Activated T-helper 17 cell treated with anti-CD3 and anti-CD28 coated beads, Interleukin-2, amount 50 U/mL, for 72 hours (primary cell): ENCODE measurements around the gene INSRR. TPM values are rescaled to one million over a fixed set of nuclear protein-coding genes. Genes with fewer than 3 reads are reported as not detected.
A peak's percentile ranks its signal among the peaks of the same experiment; 100 is the strongest.

Experiments used
- ATAC-seq: fragments of 150-1000 bp; cut with Tn5 transposase; replicated peaks from 2 replicates; pipeline ENCODE4 v1.10.0; 2021; ENCODE audit warnings: mild to moderate bottlenecking, moderate library complexity
- H3K27ac Mint-ChIP-seq: one replicate; pipeline ENCODE4 v1.8.0; 2022; ENCODE audit warnings: mixed read lengths
- H3K27me3 Mint-ChIP-seq: one replicate; pipeline ENCODE4 v1.8.0; 2022; ENCODE audit warnings: mixed read lengths
- H3K36me3 Mint-ChIP-seq: one replicate; pipeline ENCODE4 v1.8.0; 2022; ENCODE audit warnings: low read depth, mild to moderate bottlenecking, mixed read lengths
- H3K4me1 Mint-ChIP-seq: one replicate; pipeline ENCODE4 v1.8.0; 2022; ENCODE audit warnings: mixed read lengths
- H3K4me3 Mint-ChIP-seq: one replicate; pipeline ENCODE4 v1.8.0; 2022; ENCODE audit warnings: mild to moderate bottlenecking, mixed read lengths
- H3K9me3 Mint-ChIP-seq: one replicate; pipeline ENCODE4 v1.8.0; 2022; ENCODE audit warnings: mixed read lengths
- total RNA-seq, 2 donors: library from RNA; stranded (reverse); gene quantifications; one replicate each; pipeline ENCODE4 v1.2.3, GENCODE V29; 2022

Gene INSRR
- total RNA-seq, 2 donors from 2014 or later = 0.04 to 0.66 TPM

GRCh38 chr1:156844102-156844501 lies 14.8 kb downstream of the INSRR start:
- Mint-ChIP-seq H3K27ac (no peak overlapping the region), H3K27me3 (peaks cover 26% of the 10 kb centered on the region), H3K9me3 (no peaks in the 10 kb centered on the region), H3K4me3 (peak overlapping the region; percentile 51), H3K36me3 (no peaks in the 10 kb centered on the region), H3K4me1 (peaks cover 6% of the 10 kb centered on the region)
- no peak for ATAC-seq

GRCh38 chr1:156842618-156843300 lies 16.2 kb downstream of the INSRR start:
- no peak overlapping the region for H3K4me3 Mint-ChIP-seq
- H3K9me3 Mint-ChIP-seq = no peaks in the 10 kb centered on the region
- H3K4me1 Mint-ChIP-seq = peaks cover 3% of the 10 kb centered on the region
- peaks cover 26% of the 10 kb centered on the region for H3K27me3 Mint-ChIP-seq
- no peaks in the 10 kb centered on the region for H3K36me3 Mint-ChIP-seq
- ATAC-seq = no peak
- H3K27ac Mint-ChIP-seq = no peak overlapping the region

GRCh38 chr1:156841295-156841855 lies 17.5 kb downstream of the INSRR start:
- H3K36me3 Mint-ChIP-seq = no peaks in the 10 kb centered on the region
- no peak overlapping the region for H3K4me3 Mint-ChIP-seq
- no peak for ATAC-seq
- H3K27ac Mint-ChIP-seq = no peak overlapping the region
- H3K27me3 Mint-ChIP-seq = peaks cover 23% of the 10 kb centered on the region
- H3K9me3 Mint-ChIP-seq = no peaks in the 10 kb centered on the region
- peaks cover 5% of the 10 kb centered on the region for H3K4me1 Mint-ChIP-seq

DNA sequence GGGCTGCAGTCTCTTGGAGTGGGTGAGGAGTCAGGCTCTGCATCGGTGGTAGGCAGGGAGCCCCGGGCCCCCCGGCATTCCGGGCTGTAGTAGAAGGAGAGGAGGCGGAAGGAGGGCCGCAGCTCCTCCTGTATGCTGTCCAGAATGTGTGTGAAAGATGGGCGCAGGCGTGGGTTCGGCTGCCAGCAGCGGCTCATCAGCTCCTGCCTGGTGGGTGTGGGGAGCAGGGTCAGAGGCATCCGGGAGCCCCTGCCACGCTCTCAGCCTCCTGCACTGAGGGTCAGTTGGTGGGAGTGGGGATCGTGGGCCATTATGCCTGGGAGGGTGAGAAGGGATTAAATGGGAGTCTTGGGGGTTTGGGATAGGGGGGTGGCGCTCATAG lies 18.0 kb downstream of the INSRR start:
- Mint-ChIP-seq H3K27ac (peak overlapping the region; percentile 47), H3K4me3 (no peak overlapping the region), H3K9me3 (no peaks in the 10 kb centered on the region), H3K36me3 (no peaks in the 10 kb centered on the region), H3K4me1 (peaks cover 10% of the 10 kb centered on the region), H3K27me3 (peaks cover 23% of the 10 kb centered on the region)
- ATAC-seq = no peak

- ATAC-seq = no peak
- Mint-ChIP-seq H3K27ac (peak overlapping the region; percentile 47), H3K4me1 (peaks cover 14% of the 10 kb centered on the region), H3K4me3 (no peak overlapping the region), H3K27me3 (peaks cover 23% of the 10 kb centered on the region), H3K36me3 (no peaks in the 10 kb centered on the region), H3K9me3 (no peaks in the 10 kb centered on the region)
Observed at GRCh38 chr1:156840186-156840897, 18.6 kb downstream of the INSRR start.

DNA sequence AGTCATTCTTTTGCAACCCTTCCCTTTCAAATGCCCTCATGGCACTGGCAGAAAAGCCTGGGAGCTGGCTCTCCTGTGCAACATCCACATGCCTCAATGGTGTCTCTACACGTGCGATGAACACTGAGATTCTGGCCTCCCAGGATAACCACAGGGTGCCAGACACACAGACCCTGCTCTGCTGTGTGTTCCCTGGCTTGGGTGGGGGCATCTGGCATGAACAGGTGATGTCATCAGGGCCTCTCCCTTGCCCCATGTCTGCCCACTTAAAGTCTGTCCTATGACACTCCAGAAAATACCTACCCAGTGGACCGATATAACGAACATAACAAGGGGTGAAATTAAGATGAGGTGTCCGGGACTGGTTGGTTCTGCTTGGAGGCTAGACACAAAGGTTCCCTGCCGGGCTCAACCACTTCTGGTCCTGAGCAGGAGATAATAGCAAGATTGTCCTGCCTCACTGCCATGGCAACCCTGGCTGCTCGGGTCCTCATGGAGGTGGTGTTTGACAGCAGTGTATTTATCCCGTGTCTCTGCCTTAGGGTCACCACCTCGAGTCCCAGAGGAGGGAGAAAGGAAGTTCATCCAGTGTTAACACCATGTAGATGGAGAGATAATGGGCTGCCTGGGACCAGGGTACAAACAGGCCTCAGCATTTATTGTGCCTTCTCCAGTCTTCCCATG lies 19.3 kb downstream of the INSRR start:
- H3K27me3 Mint-ChIP-seq = peaks cover 23% of the 10 kb centered on the region
- ATAC-seq = no peak
- H3K36me3 Mint-ChIP-seq = no peaks in the 10 kb centered on the region
- H3K4me3 Mint-ChIP-seq = no peak overlapping the region
- H3K27ac Mint-ChIP-seq = no peak overlapping the region
- H3K4me1 Mint-ChIP-seq = peaks cover 17% of the 10 kb centered on the region
- H3K9me3 Mint-ChIP-seq = no peaks in the 10 kb centered on the region

GRCh38 chr1:156838972-156839371 lies 19.9 kb downstream of the INSRR start:
- Mint-ChIP-seq H3K4me1 (peaks cover 23% of the 10 kb centered on the region), H3K27ac (peak overlapping the region; percentile 49), H3K9me3 (no peaks in the 10 kb centered on the region), H3K36me3 (no peaks in the 10 kb centered on the region), H3K4me3 (no peak overlapping the region), H3K27me3 (peaks cover 20% of the 10 kb centered on the region)
- ATAC-seq = peak; percentile 22

GRCh38 chr1:156836892-156837291 lies 22.0 kb downstream of the INSRR start:
- peaks cover 25% of the 10 kb centered on the region for H3K4me1 Mint-ChIP-seq
- H3K9me3 Mint-ChIP-seq = no peaks in the 10 kb centered on the region
- H3K36me3 Mint-ChIP-seq = no peaks in the 10 kb centered on the region
- H3K27ac Mint-ChIP-seq = no peak overlapping the region
- H3K4me3 Mint-ChIP-seq = peak overlapping the region; percentile 40
- no peak for ATAC-seq
- peaks cover 11% of the 10 kb centered on the region for H3K27me3 Mint-ChIP-seq

- H3K27ac Mint-ChIP-seq = peak overlapping the region; percentile 82
- H3K4me1 Mint-ChIP-seq = peaks cover 27% of the 10 kb centered on the region
- H3K9me3 Mint-ChIP-seq = no peaks in the 10 kb centered on the region
- no peaks in the 10 kb centered on the region for H3K36me3 Mint-ChIP-seq
- peak; percentile 85 for ATAC-seq
- peak overlapping the region; percentile 40 for H3K4me3 Mint-ChIP-seq
- peaks cover 12% of the 10 kb centered on the region for H3K27me3 Mint-ChIP-seq
Observed at GRCh38 chr1:156836041-156836654, 22.8 kb downstream of the INSRR start.

GRCh38 chr1:156834322-156834721 lies 24.6 kb downstream of the INSRR start:
- peak; percentile 28 for ATAC-seq
- H3K4me1 Mint-ChIP-seq = peaks cover 30% of the 10 kb centered on the region
- peak overlapping the region; percentile 40 for H3K27ac Mint-ChIP-seq
- no peak overlapping the region for H3K4me3 Mint-ChIP-seq
- no peaks in the 10 kb centered on the region for H3K9me3 Mint-ChIP-seq
- H3K36me3 Mint-ChIP-seq = no peaks in the 10 kb centered on the region
- H3K27me3 Mint-ChIP-seq = peaks cover 7% of the 10 kb centered on the region

GRCh38 chr1:156833603-156834002 lies 25.3 kb downstream of the INSRR start:
- H3K27ac Mint-ChIP-seq = peak overlapping the region; percentile 40
- H3K4me1 Mint-ChIP-seq = peaks cover 27% of the 10 kb centered on the region
- ATAC-seq = peak; percentile 7
- no peak overlapping the region for H3K4me3 Mint-ChIP-seq
- H3K9me3 Mint-ChIP-seq = no peaks in the 10 kb centered on the region
- peaks cover 11% of the 10 kb centered on the region for H3K27me3 Mint-ChIP-seq
- no peaks in the 10 kb centered on the region for H3K36me3 Mint-ChIP-seq

- H3K9me3 Mint-ChIP-seq = no peaks in the 10 kb centered on the region
- no peak overlapping the region for H3K4me3 Mint-ChIP-seq
- no peak for ATAC-seq
- H3K27ac Mint-ChIP-seq = peak overlapping the region; percentile 6
- H3K27me3 Mint-ChIP-seq = peaks cover 11% of the 10 kb centered on the region
- no peaks in the 10 kb centered on the region for H3K36me3 Mint-ChIP-seq
- peaks cover 26% of the 10 kb centered on the region for H3K4me1 Mint-ChIP-seq
Observed at GRCh38 chr1:156832434-156832833, 26.5 kb downstream of the INSRR start.

GRCh38 chr1:156828400-156829124 lies 30.4 kb downstream of the INSRR start:
- peak overlapping the region; percentile 87 for H3K27ac Mint-ChIP-seq
- ATAC-seq = peak; percentile 64
- H3K4me1 Mint-ChIP-seq = peaks cover 4% of the 10 kb centered on the region
- H3K27me3 Mint-ChIP-seq = peaks cover 11% of the 10 kb centered on the region
- H3K4me3 Mint-ChIP-seq = peak overlapping the region; percentile 46
- H3K36me3 Mint-ChIP-seq = no peaks in the 10 kb centered on the region
- H3K9me3 Mint-ChIP-seq = no peaks in the 10 kb centered on the region

- H3K4me1 Mint-ChIP-seq = peaks cover 19% of the 10 kb centered on the region
- no peaks in the 10 kb centered on the region for H3K9me3 Mint-ChIP-seq
- no peaks in the 10 kb centered on the region for H3K36me3 Mint-ChIP-seq
- H3K27me3 Mint-ChIP-seq = peaks cover 8% of the 10 kb centered on the region
- H3K27ac Mint-ChIP-seq = no peak overlapping the region
- no peak for ATAC-seq
- no peak overlapping the region for H3K4me3 Mint-ChIP-seq
Observed at GRCh38 chr1:156826630-156827029, 32.3 kb downstream of the INSRR start.
